Right ventricle myocardium inferior (tissue), 1 donor: ENCODE results near the gene TMEM138. TPM values are rescaled to one million over a fixed set of nuclear protein-coding genes. Genes with fewer than 3 reads are reported as not detected.
A peak's percentile ranks its signal among the peaks of the same experiment; 100 is the strongest.

ENCODE experiments used
- ATAC-seq: fragments of 200-7000 bp; cut with Tn5 transposase; one replicate; pipeline ENCODE4 v1.9.1; 2020; ENCODE audit warnings: mild to moderate bottlenecking, moderate library complexity
- DNase-seq: peaks from one replicate; pipeline ENCODE4 v3.0.0; 2021; ENCODE audit errors: missing footprints
- intact Hi-C: fragments of 100-400 bp; cut with DNase I; formaldehyde crosslinking; loops from one replicate; pipeline ENCODE4 v1.11.0; 2022
- total RNA-seq: library from RNA; stranded (reverse); fragmentation: NEBNext Ultra II Directional; extraction: Animal tissue kit (Norgen Biotek cat#: 25700); gene quantifications from one replicate; pipeline ENCODE4 v1.2.1, GENCODE V29; 2021
- donor health status: DM: no; HTN: yes; CAD: no; lungs with severe emphysema.

The TMEM138 gene
- total RNA-seq, 1 donor from 2014 or later: 18.0 TPM

DNA sequence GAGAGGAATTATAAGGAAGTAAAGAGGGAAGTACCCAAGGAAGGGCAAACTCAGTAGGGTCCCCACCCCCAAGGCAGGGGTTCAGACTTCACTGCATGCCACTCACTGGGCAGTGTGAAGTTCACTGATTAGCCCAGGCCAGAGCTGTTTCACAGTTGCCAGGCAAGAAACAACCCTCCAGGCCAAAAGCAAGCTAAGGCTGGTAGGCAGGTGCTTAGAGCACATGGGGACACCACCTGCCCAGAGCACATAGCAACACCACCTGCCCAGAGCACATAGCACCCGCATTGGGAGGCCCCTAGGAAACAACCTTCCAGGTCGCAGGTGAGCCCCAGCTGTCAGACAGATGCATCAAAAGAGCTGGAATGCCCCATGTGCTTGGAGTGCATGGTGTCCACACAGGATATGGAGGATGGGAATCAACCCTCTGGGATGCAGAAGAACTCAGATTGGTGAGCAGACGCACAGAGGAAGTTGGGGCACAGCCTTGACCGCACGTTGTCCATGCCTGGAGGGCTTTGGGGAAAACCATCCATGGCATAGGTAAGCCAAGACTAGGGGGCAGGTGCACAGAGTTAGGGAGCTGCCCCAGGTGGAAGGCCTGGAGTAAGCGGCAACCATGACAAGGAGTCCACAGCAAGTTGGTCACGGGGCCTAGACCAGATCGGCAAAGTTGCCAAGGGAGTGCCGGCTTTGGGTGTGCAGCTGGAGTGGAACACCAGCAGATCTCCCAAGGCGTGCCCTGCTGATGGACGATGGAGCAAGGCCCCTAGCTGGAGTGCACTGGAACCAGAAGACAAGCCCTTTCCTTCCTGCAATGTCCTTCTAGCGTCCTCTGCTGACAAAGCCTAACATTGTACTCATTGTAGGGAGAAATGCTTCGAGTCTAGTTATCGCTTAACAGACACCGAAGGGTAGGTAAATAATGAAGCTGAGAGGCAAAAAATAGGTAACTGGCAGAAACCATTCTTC, 22.4 kb downstream of the TMEM138 start:
- DNase-seq (no peak), ATAC-seq (no peak)
- intact Hi-C loops: loop anchor here (1.0 kb wide), 1 partner anchor 48 kb away; no protein-coding TSS in a partner anchor

- ATAC-seq (no peak), DNase-seq (no peak)
- intact Hi-C loops: no loop called here
These were observed 28.0 kb downstream of the TMEM138 start for GRCh38 chr11:61390161-61390560.

DNA sequence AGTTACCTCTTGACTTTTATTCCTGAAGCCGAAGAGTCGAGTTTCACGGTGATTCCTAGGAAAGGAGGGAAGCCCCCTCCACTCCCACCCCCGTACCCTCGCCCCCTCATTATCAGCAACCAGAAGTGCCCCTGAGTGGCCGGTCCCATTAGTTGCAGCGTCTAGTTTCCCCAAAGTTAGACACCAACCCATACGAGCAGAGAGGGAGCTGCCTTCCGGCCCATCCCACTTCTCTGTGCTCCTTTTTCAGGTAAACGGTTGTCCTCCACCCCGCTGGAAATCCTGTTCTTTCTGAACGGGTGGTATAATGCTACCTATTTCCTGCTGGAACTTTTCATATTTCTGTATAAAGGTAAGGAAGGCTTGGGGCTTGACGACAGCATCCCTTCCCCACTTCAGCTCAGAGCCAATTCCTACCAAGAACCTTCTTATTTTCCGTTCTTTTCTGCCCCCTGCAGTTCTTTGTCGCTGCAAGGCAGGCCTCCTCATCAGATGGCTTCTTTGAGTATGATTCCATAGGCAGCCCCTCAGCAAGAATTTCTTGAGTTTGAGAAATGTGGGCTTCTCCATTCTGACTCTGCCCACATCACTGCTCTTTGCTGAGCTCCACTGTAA, 30.9 kb downstream of the TMEM138 start:
- DNase-seq: no peak
- ATAC-seq: no peak
- intact Hi-C loops: no loop called here

DNA sequence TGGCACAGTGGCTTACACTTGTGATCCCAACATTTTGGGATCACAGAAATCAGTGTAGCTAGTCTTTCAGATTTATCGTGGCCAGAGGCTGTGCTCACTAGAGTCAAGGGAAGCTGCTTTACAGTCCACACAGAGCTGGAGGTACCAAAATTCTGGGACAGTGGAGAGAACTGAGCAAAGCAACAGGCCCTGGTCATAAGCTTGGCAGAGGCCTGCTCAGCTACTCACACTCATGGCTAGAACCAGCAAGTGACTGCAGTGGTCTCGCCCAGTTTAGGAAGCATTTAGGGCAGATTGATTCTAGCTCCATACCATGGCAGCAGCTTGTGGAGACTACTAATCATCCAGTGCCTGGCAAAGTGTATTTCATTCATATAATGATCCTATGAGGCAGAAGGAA, 39.0 kb downstream of the TMEM138 start:
- intact Hi-C loops: no loop called here
- DNase-seq: no peak
- no peak for ATAC-seq

- intact Hi-C loops: no loop called here
- ATAC-seq: no peak
- no peak for DNase-seq
These were observed 39.4 kb downstream of the TMEM138 start for GRCh38 chr11:61401573-61401972.

GRCh38 chr11:61403658-61404057, 41.5 kb downstream of the TMEM138 start:
- ATAC-seq (no peak), DNase-seq (no peak)
- intact Hi-C loops: no loop called here

GRCh38 chr11:61404103-61404502, 41.9 kb downstream of the TMEM138 start:
- DNase-seq (no peak), ATAC-seq (no peak)
- intact Hi-C loops: no loop called here

- ATAC-seq: no peak
- DNase-seq: no peak
- intact Hi-C loops: no loop called here
These were observed 42.5 kb downstream of the TMEM138 start for GRCh38 chr11:61404641-61405040.

DNA sequence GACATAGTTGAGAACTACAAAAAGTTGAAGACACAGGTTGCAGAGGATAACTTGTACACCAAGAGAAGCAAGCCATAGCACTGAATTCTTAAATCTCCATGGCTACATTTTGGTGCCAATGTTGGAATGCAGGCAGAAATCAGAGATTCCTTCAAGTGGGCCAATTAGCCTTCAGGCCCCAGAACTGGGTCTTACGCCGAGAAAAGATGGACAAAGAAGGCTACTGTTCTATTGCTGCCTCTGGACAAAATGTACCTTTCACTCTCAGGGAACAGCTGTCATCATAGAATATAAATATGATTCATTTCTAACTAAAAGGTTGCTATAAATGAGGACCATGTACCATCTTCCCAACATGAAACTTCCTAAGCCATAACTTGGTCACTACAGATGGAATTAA, 43.9 kb downstream of the TMEM138 start:
- ATAC-seq (no peak), DNase-seq (no peak)
- intact Hi-C loops: no loop called here

- no peak for DNase-seq
- intact Hi-C loops: no loop called here
- no peak for ATAC-seq
These were observed 45.0 kb downstream of the TMEM138 start for GRCh38 chr11:61406991-61407728.

DNA sequence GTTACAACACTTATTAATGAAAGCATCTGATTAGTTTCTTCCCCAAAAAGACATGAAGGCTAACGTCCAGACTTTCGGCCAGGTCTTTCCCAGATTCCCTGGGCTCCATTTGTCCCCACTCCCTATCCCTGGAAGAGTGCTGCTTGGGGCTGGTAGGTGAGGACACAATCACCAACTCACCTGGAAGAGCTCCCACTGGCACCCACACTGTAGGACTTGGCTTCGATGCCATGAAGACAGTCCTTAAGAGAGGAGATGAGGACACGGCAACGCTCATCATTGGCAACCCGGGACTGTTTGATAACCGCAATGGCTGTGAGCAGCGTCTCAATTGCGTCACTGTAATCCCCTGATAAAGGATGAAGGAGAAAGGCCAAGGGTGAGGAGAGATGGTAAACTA, 49.4 kb downstream of the TMEM138 start:
- intact Hi-C loops: no loop called here
- no peak for ATAC-seq
- DNase-seq: no peak

DNA sequence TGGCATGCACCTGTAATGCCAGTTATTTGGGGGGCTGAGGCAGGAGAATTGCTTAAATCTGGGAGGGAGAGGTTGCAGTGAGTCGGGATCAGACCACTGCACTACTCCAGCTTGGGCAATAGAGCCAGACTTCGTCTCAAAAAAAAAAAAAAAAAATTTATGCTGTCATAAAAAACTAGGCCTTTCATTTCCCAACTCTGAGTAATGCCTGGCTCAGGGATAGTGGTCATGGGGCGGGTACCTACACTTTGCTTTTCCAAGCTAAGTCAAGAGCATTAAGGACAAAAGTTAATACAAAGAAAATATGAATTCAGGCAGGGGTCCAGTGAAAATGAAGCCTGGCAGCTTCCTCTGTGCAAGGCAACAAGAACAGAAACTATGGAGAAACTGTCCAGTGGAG, 51.3 kb downstream of the TMEM138 start:
- intact Hi-C loops: no loop called here
- ATAC-seq: no peak

GRCh38 chr11:61414547-61414946, 52.4 kb downstream of the TMEM138 start:
- no peak for DNase-seq
- intact Hi-C loops: no loop called here

More for the DNA sequence above, 51.3 kb downstream of the TMEM138 start:
- DNase-seq: no peak

DNA sequence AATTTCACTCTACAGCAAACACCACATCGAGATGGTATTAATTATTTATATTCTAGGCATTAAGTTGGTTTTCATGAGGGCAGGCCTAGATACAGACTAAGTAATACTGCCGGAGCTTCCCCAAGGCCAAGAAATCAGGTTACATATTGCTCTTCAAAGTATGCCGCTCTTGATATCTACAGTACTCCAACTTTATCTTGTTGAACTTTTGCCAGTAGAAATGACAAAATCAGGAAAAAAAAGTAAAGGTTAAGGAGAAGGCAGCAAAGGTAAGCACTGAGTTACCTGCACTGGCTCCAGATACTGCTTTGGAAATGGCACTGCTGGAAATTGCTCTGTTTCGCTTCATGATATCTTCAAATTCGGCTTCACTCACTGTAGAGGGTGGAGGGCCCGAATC, 53.2 kb downstream of the TMEM138 start:
- intact Hi-C loops: no loop called here
- no peak for ATAC-seq
- no peak for DNase-seq

More at GRCh38 chr11:61414547-61414946, 52.4 kb downstream of the TMEM138 start:
- no peak for ATAC-seq

GRCh38 chr11:61416941-61417340, 54.8 kb downstream of the TMEM138 start:
- intact Hi-C loops: no loop called here
- ATAC-seq (no peak), DNase-seq (no peak)

- intact Hi-C loops: no loop called here
- DNase-seq: no peak
- ATAC-seq: peak; percentile 40
These were observed 55.5 kb downstream of the TMEM138 start for GRCh38 chr11:61417670-61418069.

- intact Hi-C loops: no loop called here
- no peak for ATAC-seq
- no peak for DNase-seq
These were observed 56.0 kb downstream of the TMEM138 start for GRCh38 chr11:61418136-61418535.
